Activated T-helper 1 cell treated with Interleukin-2 at 50 U/mL for 16 hours (primary cell): Measurements from ENCODE around the gene LMLN.
"Not testable (repeated sequence)": the region's sequence is repeated elsewhere in the genome, so short reads cannot be mapped to it uniquely, and the experiment has no call there.

Source experiments
- DNase-seq: peaks from one replicate; pipeline ENCODE4 v3.0.0-alpha.2; 2020; ENCODE audit warnings: low read depth

The LMLN gene

DNA sequence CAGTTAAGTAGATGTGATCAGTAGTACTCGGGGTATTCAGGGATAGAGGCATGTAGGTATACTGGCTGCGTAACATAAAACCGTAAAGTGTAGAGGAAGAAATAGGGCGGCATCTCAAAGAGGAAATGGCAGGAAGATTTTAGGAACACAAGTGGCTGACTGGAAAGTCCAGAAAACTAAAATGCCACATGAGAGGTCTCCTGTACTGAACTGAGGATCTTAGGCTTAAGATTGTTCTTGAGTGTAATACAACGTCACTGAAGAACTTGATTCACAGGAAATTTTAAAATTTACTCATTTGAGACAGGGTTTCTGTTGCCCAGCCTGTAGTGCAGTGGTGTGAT, 2.3 kb upstream of the LMLN start:
- no peak for DNase-seq

- DNase-seq: no peak
Observed at GRCh38 chr3:197958346-197958745, 1.7 kb upstream of the LMLN start.

DNA sequence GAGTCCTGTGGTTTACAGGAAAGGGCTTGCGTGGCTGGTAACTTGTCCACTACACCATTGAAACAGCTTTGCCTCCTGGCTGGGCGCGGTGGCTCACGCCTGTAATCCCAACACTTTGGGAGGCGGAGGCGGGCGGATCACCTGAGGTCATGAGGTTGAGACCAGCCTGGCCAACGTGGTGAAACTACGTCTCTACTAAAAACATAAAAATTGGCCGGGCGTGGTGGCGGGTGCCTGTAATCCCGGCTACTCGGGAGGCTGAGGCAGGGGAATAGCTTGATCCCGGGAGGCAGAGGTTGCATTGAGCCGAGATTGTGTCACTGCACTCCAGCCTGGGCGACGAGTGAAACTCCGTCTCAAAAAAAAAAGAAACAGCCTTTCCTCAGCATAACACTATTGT, 1.2 kb upstream of the LMLN start:
- DNase-seq: not testable (repeated sequence)

- no peak for DNase-seq
Observed at GRCh38 chr3:197959500-197959890, 522 bp upstream of the LMLN start.

GRCh38 chr3:197960694-197961581, 921 bp downstream of the LMLN start:
- no peak for DNase-seq

GRCh38 chr3:197961582-197961945, 1.5 kb downstream of the LMLN start:
- DNase-seq: no peak

DNA sequence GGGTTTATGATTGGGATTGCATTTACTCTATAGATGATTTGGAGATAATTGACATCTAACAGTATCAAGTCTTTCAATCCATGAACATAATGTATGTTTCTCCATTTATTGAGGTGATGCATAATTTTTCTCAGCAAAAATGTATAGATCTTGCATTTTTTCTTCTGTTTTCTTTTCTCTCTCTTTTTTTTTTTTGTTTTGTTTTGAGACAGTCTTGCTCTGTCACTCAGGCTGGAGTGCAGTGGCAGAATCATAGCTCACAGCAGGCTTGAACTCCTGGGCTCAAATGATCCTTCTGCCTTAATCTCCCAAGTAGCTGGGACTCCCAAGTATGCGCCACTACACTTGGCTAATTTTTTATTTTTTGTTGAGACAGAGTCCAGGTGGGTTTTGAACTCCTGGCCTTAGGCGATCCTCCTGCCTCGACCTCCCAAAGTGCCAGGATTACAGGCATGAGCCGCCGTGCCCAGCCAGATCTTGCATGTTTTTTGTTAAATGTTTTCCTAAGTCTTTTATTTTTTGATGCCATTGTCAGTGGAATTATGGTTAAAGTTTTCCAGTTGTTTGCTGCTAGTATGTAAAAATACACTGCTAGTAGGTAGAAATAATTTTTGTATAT, 3.1 kb downstream of the LMLN start:
- no peak for DNase-seq

DNA sequence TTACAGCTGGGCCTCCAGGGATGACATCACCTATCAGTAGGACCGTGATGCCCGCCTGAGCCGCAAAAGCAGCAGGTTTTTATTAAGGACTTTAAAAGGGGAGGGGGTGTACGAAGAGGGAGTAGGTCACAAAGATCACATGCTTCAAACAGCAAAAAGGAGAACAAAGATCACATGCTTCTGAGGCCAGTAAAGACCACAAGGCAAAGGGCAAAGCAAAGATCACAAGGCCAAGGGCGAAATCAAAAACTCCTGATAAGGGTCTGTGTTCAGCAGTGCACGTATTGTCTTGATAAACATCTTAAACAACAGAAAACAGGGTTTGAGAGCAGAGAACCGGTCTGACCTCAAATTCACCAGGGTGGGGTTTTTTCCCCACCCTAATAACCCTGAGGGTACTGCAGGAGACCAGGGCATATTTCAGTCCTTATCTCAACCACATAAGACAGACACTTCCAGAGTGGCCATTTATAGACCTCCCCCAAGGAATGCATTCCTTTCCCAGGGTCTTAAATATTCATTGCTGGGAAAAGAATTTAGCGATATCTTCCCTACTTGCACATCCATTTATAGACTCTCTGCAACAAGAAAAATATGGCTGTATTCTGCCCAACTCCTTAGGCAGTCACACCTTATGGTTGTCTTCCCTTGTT, 7.4 kb downstream of the LMLN start:
- DNase-seq: not testable (repeated sequence)

DNA sequence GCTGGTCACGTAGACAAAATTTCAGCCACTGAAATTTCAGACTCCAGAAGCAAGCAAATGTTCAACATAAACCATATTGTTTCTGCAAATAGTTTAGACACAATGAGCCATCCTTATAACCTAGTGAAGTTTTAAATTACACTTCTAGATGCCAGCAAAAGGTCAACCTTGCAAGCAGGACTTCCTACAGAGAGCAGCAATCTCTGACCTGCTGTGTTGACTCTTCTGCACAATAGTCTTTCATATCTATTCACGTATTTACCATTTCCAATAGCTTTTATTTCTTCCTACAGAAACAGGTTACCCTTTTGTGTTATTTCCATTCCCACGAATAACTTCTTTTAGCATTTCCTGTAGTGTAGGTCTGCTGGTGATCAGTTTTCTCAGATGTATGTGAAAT, 10.6 kb downstream of the LMLN start:
- DNase-seq: no peak

DNA sequence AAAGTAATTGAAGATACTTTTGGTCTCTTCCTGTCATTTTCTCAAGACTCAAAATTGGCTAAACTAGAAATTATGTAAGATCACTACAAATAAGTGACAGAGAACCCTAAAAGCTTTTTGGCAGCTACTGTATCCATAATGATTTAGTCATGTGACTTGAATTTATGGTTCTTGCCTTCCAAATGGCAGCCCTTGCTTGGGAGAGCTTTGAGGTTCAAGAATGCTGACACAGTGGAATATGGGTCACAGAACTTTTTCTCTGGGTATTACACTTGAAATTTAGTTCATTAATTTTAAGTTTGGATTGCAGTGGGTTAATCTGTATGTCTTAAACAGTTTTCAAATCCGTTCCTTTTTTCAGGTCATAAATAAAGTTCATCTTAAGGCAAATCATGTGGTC, 14.0 kb downstream of the LMLN start:
- DNase-seq: no peak

GRCh38 chr3:197975311-197975710, 15.3 kb downstream of the LMLN start:
- DNase-seq: no peak

GRCh38 chr3:197983076-197983475, 23.1 kb downstream of the LMLN start:
- DNase-seq: no peak

GRCh38 chr3:197989651-197990050, 29.6 kb downstream of the LMLN start:
- no peak for DNase-seq

- no peak for DNase-seq
Observed at GRCh38 chr3:197994736-197995135, 34.7 kb downstream of the LMLN start.

GRCh38 chr3:197996855-197997254, 36.8 kb downstream of the LMLN start:
- no peak for DNase-seq

DNA sequence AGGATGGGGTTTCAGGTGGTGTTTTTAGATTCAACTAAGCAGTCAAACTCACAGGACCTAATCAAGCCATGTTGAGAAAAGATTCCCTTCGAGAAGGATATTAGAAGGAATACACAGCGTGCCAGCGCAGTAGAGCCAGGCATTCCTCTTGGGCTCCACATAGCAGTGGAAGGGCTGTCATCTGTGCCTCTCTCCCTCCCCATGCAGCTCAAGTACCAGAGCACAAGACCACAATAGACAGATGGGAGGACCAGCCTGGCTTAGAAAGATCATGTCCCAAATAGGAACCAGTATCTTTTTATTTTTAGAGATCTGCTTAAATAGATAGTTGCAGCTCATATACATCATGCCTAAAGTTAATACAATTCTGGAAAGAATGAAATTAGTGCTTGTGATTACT, 37.9 kb downstream of the LMLN start:
- DNase-seq: no peak

DNA sequence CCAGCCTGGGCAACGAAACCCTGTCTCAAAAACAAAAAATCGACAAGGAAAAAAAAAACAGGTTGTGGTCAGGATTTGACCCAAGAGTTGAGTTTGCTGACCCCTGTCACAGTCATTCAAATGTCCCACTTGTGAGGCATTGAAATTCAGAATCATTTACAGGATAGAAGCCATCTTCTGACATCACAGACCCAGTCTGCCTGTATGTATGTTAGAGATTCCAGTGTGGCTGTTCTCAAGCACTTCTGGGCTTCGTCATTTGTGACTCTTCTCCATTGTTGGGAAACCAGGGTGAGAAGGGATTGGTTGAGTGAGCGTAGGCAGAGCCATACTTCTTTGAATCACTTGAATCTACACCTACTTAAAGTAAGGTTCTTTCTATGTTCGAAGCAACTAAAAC, 57.1 kb downstream of the LMLN start:
- no peak for DNase-seq

GRCh38 chr3:198018416-198018815, 58.4 kb downstream of the LMLN start:
- no peak for DNase-seq

DNA sequence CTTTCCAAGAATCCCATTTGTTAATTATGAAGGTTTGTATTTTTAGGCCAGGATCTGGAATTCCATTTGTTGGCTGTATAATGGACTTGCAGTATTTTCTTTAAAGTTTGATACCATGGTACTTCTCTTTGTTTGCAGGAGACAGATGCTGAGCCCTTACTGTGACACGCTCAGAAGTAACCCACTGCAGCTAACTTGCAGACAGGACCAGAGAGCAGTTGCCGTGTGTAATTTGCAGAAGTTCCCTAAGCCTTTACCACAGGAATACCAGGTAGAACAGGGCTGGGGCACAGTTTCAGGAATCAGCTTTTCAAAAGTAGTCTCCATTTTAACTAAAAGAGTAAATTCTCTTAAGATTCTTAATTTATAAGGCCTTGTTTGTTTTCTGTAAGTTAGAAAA, 59.1 kb downstream of the LMLN start:
- DNase-seq: no peak

DNA sequence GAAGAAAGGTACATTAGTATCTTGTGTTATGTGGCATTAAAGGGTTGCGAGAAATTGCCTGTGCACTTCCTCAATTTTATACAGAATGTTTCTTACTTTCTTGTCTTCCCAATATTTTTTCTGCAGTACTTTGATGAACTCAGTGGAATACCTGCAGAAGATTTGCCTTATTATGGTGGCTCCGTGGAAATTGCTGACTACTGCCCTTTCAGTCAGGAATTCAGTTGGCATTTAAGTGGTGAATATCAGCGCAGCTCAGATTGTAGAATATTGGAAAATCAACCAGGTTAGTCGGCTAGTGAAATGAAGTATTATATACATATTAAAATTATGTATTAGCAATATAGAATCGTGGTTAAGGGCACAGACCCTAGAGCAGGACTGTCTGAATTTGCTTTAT, 61.3 kb downstream of the LMLN start:
- DNase-seq: no peak

DNA sequence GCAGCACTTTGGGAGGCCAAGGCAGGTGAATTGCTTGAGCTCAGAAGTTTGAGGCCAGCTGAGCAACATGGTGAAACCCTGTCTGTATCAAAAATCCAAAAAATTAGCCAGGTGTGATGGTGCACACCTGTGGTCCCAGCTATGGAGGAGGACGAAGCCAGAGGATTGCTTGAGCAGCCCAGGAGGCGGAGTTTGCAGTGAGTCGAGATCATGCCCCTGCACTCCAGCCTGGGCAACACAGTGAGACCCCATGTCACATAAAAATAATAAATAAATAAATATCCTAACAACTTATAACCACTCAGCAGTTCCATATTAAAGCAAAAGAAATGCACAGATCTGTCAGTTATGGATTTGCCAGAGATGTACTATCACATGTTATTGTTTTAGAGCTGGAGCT, 62.6 kb downstream of the LMLN start:
- no peak for DNase-seq

- DNase-seq: no peak
Observed at GRCh38 chr3:198025644-198026043, 65.6 kb downstream of the LMLN start.

DNA sequence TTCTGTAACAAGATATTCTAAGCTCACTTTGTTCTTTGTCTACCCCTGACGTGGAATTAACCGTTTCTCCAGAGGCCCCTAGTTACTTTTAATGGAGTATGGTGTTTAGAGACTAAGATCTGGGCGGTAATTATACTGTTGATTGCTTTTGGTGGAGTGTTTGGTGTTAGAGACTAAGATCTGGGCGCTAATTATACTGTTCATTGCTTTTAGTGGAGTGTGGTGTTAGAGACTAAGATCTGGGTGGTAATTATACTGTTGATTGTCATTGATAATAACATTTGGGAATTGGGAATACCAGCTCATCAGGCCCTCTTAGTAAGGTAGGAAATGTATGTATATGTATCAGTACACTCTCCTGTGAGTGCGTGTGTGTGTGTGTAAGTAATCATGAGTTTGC, 66.6 kb downstream of the LMLN start:
- no peak for DNase-seq
